NT2/D1 (cell line): ENCODE measurements around the gene ZFP36L2.

Experiments
- SUZ12 ChIP-seq: IDR thresholded peaks from 2 replicates; pipeline ENCODE4 v1.6.1; 2011; ENCODE audit not compliant: insufficient read length, insufficient read depth; ENCODE audit errors: extremely low read depth
- ZNF274 ChIP-seq: IDR thresholded peaks from 2 replicates; pipeline ENCODE4 v1.6.1; 2011; ENCODE audit warnings: mild to moderate bottlenecking, low read depth, low read length

DNA sequence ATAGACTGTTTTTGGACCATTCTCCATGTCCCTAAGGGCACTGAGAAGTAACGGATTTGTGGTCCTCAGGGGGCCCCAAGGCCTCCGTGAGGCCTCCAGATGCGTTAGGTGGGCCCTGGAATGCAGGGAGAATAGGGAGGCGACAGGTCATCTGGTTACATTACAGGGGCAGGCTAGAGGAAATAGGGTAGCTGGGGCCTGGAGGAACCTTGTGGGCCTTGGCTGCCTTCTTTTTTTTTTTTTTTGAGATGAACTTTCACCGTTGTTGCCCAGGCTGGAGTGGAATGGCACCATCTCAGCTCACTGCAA is 28.9 kb downstream of the ZFP36L2 start:
- TF ChIP-seq ZNF274 = no peak
- no peak for TF ChIP-seq SUZ12
